Body of pancreas (tissue), 4 donors: ENCODE measurements around the gene BRICD5. TPM values are rescaled to one million over a fixed set of nuclear protein-coding genes. Genes with fewer than 3 reads are reported as not detected.
"Not testable (repeated sequence)": the region's sequence is repeated elsewhere in the genome, so short reads cannot be mapped to it uniquely, and the experiment has no call there.

ENCODE experiments used
- ATAC-seq: fragments of 150-250 bp; one replicate; pipeline ENCODE4 v1.9.1; 2016
- DNase-seq, 4 donors: peaks; one replicate each; pipeline ENCODE4 v3.0.0-alpha.2; 2019
- H3K27ac ChIP-seq, 4 donors: fragments of 200-600 bp; sonication (generic); 1 replicate in 3 of 4; 2 replicates in 1 of 4; pipeline versions ENCODE4 v1.5.1 to v1.6.1; 2016 to 2019; ENCODE audit warnings: mild to moderate bottlenecking in 1 of 4, mixed read lengths in 1 of 4, moderate library complexity in 1 of 4
- H3K27me3 ChIP-seq, 2 donors: fragments of 200-600 bp; sonication (generic); one replicate each; pipeline ENCODE4 v1.6.0; 2016; ENCODE audit warnings: mild to moderate bottlenecking in 1 of 2
- H3K36me3 ChIP-seq, 2 donors: fragments of 200-600 bp; sonication (generic); replicated peaks in 1 of 2; 2 replicates each; pipeline ENCODE4 v1.5.1; 2016; ENCODE audit warnings: low read depth in 2 of 2; ENCODE audit not compliant: insufficient read depth in 1 of 2
- H3K4me1 ChIP-seq: fragments of 200-600 bp; sonication (generic); one replicate; pipeline ENCODE4 v1.6.0; 2016
- H3K4me3 ChIP-seq, 2 donors: fragments of 200-600 bp; sonication (generic); 1 replicate in 1 of 2; 2 replicates in 1 of 2; pipeline ENCODE4 v1.5.1; 2016 to 2019
- H3K9me3 ChIP-seq, 3 donors: fragments of 200-600 bp; sonication (generic); 1 replicate in 2 of 3; 2 replicates in 1 of 3; pipeline ENCODE4 v1.5.1; 2016
- CTCF ChIP-seq, 7 experiments: fragments of 450-650 bp in 4 of 7; fragments of 200-600 bp in 3 of 7; sonication (generic) in 3 of 7; IDR thresholded peaks; one replicate each; pipeline ENCODE4 v1.5.1; 2016 to 2019; ENCODE audit warnings: antibody characterized with exemption in 7 of 7
- POLR2A ChIP-seq, 3 donors: fragments of 450-650 bp; IDR thresholded peaks; one replicate each; pipeline ENCODE4 v1.6.1; 2016; ENCODE audit warnings: antibody characterized with exemption in 3 of 3, mild to moderate bottlenecking in 2 of 3
- WGBS, 2 donors: methylation state at CpG; one replicate each; pipeline ENCODE4 v1.1.5; 2017; 5-methylcytosine and 5-hydroxymethylcytosine counted together
- intact Hi-C: fragments of 100-400 bp; cut with DNase I; formaldehyde crosslinking; loops from one replicate; pipeline ENCODE4 v1.15.1; 2023
- total RNA-seq, 2 donors: library from RNA; depleted of rRNA; stranded (reverse); fragments of >200 nt; gene quantifications; one replicate each; pipeline ENCODE4 v1.1.0, GENCODE V29; 2016

The BRICD5 gene
- total RNA-seq = 1 to 10 TPM; 1.8 to 3.3 TPM

- Histone ChIP-seq H3K36me3 (peaks cover 0 to 18% of the 10 kb centered on the region in 2 donors), H3K4me1 (peaks cover 38% of the 10 kb centered on the region)
- no peak for DNase-seq
Observed at GRCh38 chr16:2210386-2211365, at the start of gene BRICD5. TSS of gene BRICD5 (minus strand) at chr16:2210863. CDS start at chr16:2210833, 30 bp downstream.

GRCh38 chr16:2260250-2260649 is 49.6 kb upstream of the BRICD5 start:
- WGBS, 2 donors = 95 to 97% methylated on average over 8 of the region's 8 CpGs
- Histone ChIP-seq H3K9me3 (no peaks in the 10 kb centered on the region), H3K36me3 (peaks cover 0 to 38% of the 10 kb centered on the region in 2 donors), H3K4me1 (no peaks in the 10 kb centered on the region), H3K27ac (no peak overlapping the region), H3K4me3 (no peak overlapping the region), H3K27me3 (no peaks in the 10 kb centered on the region)
- no peak for DNase-seq
- no peak for ATAC-seq
- intact Hi-C loops = no loop called here
- no peak for TF ChIP-seq CTCF (IDR thresholded peaks at IDR 0.05)

More at GRCh38 chr16:2210386-2211365, at the start of gene BRICD5:
- TF ChIP-seq CTCF (IDR thresholded peaks at IDR 0.05) (no peak), POLR2A (IDR thresholded peaks at IDR 0.05) (no peak)
- 67 to 74% methylated on average over 15 to 24 of the region's 24 CpGs for WGBS, 2 donors
- Histone ChIP-seq H3K9me3 (no peaks in the 10 kb centered on the region), H3K4me3 (no peak within 1 kb of the TSS), H3K27ac (peak within 1 kb of the TSS in 1 of 4 donors; percentile 63), H3K27me3 (no peaks in the 10 kb centered on the region)
- no peak for ATAC-seq
- intact Hi-C loops = no loop called here

GRCh38 chr16:2258530-2258929 is 47.9 kb upstream of the BRICD5 start:
- H3K4me1 ChIP-seq, intact Hi-C loops, H3K9me3 ChIP-seq, H3K27ac ChIP-seq, H3K27me3 ChIP-seq, ATAC-seq, H3K4me3 ChIP-seq, DNase-seq: not testable (repeated sequence)
- WGBS, 2 donors = 96 to 97% methylated on average over 7 of the region's 7 CpGs
- peaks cover 4 to 46% of the 10 kb centered on the region in 2 donors for H3K36me3 ChIP-seq

GRCh38 chr16:2257726-2258125 is 47.1 kb upstream of the BRICD5 start:
- Histone ChIP-seq H3K9me3 (no peaks in the 10 kb centered on the region), H3K36me3 (peaks cover 8 to 48% of the 10 kb centered on the region in 2 donors), H3K27ac (no peak overlapping the region), H3K4me3 (no peak overlapping the region), H3K27me3 (no peaks in the 10 kb centered on the region), H3K4me1 (peaks cover 2% of the 10 kb centered on the region)
- DNase-seq (no peak), ATAC-seq (no peak)
- no peak for TF ChIP-seq POLR2A (IDR thresholded peaks at IDR 0.05)
- intact Hi-C loops = no loop called here
- 90 to 95% methylated on average over 6 of the region's 6 CpGs for WGBS, 2 donors

GRCh38 chr16:2256531-2257140 is 46.0 kb upstream of the BRICD5 start:
- no peak overlapping the region for H3K4me3 ChIP-seq
- H3K9me3 ChIP-seq = no peaks in the 10 kb centered on the region
- 91 to 93% methylated on average over 12 of the region's 12 CpGs for WGBS, 2 donors
- peaks cover 8 to 40% of the 10 kb centered on the region in 2 donors for H3K36me3 ChIP-seq
- intact Hi-C loops = no loop called here
- TF ChIP-seq CTCF (IDR thresholded peaks at IDR 0.05) (no peak), POLR2A (IDR thresholded peaks at IDR 0.05) (no peak)
- DNase-seq (no peak), ATAC-seq (no peak)
- H3K27me3 ChIP-seq = no peaks in the 10 kb centered on the region
- H3K27ac ChIP-seq = no peak overlapping the region
- H3K4me1 ChIP-seq = peaks cover 13% of the 10 kb centered on the region
